ENCODE results near the gene PDIA4. TPM values are rescaled to one million over a fixed set of nuclear protein-coding genes. Genes with fewer than 3 reads are reported as not detected.
A peak's percentile ranks its signal among the peaks of the same experiment; 100 is the strongest.

The PDIA4 gene
- total RNA-seq, 1 experiment from 2014 or later = 275 TPM

DNA sequence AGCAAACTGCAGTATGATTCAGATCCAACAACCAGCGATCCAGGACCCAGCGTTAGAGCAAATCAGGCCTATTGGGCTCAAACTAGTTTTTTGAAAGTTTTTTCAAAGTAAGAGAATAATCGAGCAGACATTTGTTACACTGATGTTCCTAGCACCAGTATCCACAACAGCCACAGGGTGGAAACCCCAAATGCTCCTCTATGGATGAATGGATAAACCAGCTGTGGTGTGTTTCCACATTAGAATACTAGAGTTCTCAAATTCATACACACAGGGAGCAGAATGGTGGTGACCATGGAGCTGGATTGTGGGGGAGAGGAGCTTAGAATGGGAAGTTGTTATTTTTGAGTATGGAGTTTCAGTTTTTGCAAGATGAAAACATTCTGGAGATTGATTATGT, 60.7 kb downstream of the PDIA4 start:
- DNase-seq (ENCODE audit: low spot score) = no peak

DNA sequence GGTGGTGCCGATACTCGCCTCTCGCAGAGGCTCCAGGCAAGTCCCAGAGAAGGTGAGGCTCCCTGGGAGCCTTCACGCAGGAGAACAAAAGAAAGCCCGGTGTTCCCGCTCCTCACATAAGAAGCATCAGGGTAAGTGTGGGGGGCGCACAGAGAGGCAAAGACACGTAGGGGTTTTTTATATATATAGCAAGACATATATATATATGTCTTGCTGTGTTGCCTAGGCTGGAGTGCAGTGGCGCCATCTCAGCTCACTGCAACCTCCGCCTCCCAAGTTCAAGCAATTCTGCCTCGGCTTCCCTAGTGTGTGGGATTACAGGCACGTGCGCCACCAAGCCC, 61.3 kb downstream of the PDIA4 start:
- DNase-seq (ENCODE audit: low spot score) = no peak

DNA sequence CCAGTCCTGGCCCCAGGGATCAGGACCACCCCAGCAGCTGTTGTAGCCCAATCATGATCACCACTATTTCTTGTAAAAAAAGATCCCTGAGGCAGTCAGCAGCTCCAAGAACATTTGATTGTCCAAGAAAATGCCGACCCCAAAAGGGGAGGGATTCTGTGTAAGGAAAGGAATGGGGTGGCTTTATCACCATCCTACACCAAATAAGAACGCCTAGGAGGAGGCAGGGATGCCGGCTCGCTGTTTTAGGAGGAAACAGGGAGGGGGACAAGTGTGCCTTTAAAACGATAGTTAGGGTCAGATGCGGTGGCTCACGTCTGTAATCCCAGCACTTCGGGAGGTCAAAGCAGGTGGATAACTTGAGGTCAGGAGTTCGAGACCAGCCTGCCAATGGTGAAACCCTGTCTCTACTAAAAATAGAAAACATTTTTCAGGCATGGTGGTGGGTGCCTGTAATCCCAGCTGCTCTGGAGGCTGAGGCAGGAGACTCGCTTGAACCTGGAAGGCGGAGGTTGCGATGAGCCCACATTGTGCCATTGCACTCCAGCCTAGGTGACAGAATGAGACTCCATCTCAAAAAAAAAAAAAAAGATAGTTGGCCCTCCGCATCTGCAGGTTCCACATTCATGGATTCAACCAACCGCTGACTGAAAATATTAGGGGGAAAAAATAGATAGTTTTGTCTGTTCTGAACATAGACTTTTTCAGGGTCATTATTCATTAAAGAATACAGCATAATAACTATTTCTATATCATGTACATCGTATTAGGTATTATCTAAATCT, 63.6 kb downstream of the PDIA4 start:
- no peak for DNase-seq (ENCODE audit: low spot score)

DNA sequence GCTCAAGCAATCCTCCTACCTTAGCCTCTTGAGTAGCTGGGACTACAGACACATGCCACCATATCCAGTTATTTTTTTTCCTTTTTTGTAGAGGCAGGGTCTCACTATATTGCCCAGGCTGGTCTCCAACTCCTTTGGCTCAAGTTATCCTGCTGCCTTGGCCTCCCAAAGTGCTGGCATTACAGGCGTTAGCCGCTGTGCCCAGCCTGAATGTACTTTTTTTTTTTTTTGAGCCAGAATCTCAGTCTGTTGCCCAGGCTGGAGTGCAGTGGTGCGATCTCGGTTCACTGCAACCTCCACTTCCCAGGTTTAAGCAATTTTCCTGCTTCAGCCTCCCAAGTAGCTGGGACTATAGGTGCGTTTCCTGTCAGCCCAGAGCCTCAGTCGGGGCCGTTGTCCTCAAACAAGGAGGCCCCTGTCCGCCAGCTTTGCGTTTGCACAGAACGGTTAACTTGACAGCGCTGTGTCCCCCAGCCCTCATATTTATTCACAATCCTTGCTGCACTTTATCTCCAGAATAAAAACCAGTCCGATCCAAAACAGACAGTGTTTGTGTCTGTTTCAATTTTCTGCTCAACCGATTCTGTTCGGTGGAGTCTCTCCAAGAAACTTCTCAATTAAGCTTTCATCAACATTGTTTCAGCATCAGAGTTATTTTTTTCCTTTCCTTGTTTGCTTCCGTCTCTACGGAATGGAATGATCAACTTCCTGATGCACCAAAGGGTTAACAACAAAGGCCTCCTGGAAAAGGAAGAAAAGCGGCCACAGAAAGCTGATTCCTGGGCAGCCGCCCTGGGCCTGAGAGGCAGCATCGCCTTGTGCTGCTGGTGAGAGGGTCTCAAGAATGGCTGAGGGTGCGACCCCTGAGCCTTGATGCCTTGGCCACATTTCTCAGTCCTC, 64.5 kb downstream of the PDIA4 start:
- DNase-seq (ENCODE audit: low spot score) = no peak

DNA sequence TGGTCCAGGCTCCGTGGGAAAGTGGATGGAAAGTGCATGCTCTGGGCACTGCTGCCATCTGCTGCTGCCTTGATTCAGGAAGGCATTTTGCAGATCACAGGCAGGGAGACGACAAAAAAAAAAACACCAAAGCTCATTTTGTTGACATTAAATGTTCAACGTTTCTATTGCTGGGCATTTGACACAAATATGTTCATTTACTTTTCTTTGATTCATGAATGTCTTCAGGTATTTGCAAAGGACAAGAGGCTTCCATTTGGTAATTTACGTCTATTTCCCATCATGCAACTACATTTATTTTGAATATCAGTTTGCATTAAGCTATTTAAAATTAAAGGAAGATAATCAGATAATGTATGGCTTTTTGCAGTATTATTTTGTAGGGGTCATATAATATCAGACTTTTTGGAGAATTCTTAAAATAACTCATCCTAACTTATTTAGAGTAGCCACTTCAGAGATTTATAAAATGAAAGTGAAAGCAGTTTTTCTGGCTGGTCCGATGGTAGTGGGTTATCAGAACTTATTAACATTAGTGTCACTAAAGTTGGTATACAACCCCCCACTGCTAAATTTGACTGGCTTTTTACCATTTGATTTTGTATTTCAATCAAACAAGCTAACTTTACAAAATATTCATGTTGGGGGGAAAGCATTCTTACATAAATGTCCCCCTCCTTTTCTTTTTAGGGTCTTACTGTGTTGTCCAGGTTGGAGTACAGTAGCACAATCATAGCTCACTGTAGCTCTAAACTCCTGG, 65.3 kb downstream of the PDIA4 start:
- DNase-seq (ENCODE audit: low spot score) = peak; percentile 62

DNA sequence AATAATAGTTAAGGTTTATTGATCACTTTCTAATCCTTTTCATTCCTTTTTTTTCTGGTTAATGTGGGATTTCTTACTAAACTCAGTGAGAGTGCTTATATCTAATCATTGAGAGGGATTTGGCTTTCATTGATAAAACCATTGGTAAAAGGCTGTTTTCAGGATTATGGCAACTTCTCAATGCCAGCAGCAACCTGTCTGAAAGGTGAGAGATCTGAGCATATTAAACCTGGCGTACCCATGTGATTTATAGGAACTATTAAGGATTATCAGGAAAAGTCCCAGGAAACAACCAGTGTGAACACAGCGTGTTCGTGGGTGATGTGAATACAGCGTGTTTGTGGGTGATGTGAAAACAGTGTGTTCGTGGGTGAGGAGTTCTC, 65.9 kb downstream of the PDIA4 start:
- no peak for DNase-seq (ENCODE audit: low spot score)

DNA sequence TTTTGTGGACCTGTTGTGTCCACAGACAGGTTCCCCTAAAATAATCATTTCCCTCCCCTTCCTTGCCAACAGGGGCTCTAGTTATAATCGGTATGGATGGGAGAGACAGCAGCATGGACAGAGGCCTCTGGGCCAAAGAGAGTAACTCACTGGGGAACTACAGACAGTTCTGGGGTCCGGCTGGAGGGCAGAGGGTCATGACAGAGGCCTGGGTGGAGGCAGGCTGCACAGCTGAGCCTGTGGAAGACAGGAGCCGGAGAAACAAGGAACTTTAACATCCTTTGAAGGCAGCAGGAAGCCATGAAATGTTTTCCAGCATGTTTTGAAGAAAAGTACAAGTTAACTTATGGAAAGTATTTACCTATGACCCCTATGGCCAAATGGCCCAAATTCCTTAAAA, 68.6 kb downstream of the PDIA4 start:
- DNase-seq (ENCODE audit: low spot score) = no peak

DNA sequence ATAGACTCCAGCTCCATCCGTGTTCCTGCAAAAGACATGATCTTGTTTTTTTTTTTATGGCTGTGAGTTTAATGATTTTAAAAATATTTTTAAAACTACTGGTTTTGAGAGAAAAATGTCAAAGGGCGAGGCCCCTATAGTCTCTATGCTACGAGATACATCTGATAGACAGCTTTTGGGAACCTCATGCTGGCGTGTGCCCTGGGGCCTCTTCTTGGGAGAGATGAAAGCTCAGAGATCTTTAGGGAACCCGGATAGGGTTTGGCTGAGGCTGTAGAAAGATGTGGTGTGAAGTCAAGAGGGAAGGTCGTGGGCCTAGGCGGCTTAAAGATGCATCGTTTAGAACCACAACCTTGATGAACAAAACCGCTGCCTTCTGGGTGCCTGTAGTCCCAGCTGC, 70.2 kb downstream of the PDIA4 start:
- DNase-seq (ENCODE audit: low spot score) = no peak

DNA sequence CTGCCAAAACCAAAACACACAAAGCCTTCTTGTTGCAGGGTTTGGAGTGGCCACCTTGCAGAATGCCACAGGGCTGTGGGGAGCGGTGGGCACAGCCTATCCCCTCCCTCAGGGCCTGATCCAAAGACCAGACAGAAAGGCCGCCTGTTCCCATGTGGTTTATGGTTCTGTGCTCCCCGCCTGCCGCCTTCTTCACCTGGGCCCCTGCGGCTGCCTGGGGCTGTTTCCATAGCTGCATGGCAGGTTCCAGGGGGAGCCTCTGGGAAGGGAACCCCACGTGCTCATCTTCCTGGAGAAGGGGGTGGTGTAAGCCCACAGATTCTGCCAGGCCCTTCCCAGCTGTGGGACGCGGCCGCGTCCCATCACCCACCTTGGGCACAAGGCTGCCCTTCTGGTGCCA, 73.5 kb downstream of the PDIA4 start:
- DNase-seq (ENCODE audit: low spot score) = no peak

DNA sequence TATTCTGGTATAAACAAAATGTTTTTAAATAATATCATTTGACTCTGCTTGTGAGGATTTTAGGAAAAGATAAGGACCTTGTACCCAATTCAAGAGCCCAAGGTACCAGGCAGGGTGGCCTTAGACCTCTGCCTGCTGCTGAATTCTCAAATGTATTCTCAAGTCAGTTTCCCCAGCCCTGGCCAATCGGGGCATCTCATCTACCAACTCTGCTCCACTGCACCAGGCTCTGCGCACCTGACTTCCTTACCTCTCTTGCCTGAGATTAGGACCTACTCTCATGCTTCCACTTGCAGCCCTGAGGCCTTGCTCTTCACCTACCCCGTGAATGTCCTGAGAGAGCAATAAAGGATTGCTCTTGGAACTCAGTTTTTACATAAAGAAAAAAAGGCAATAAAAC, 74.6 kb downstream of the PDIA4 start:
- DNase-seq (ENCODE audit: low spot score) = no peak

Other genes with a start within 250 kb of the PDIA4 start
- gene EZH2, start 144.2 kb downstream of the PDIA4 start, total RNA-seq (2014; rRNA removed; shearing (Covaris generic)) = 35.4 and 39.5 TPM in 2 replicates
- gene ZNF786, start 62.2 kb upstream of the PDIA4 start, total RNA-seq (2014; rRNA removed; shearing (Covaris generic)) = 3.4 and 5.8 TPM in 2 replicates
- gene ZNF425, start 97.8 kb upstream of the PDIA4 start, total RNA-seq (2014; rRNA removed; shearing (Covaris generic)) = 1.9 and 2.7 TPM in 2 replicates
- 7.3 and 9.2 TPM in 2 replicates for gene ZNF398, start 118.9 kb upstream of the PDIA4 start, total RNA-seq (2014; rRNA removed; shearing (Covaris generic))
- 18.0 and 19.1 TPM in 2 replicates for gene ZNF282, start 167.0 kb upstream of the PDIA4 start, total RNA-seq (2014; rRNA removed; shearing (Covaris generic))
- gene ZNF212, start 211.1 kb upstream of the PDIA4 start, total RNA-seq (2014; rRNA removed; shearing (Covaris generic)) = 2.7 and 4.0 TPM in 2 replicates
- 2.0 and 3.7 TPM in 2 replicates for gene ZNF783, start 233.7 kb upstream of the PDIA4 start, total RNA-seq (2014; rRNA removed; shearing (Covaris generic))